GM21737 (cell line): ENCODE results near the gene TIGD7.
A peak's percentile ranks its signal among the peaks of the same experiment; 100 is the strongest.

Source experiments
- ATAC-seq: cut with Tn5 transposase; IDR thresholded peaks from one replicate; pipeline ENCODE4 v1.9.1; 2021; ENCODE audit warnings: mild to moderate bottlenecking, moderate library complexity; ENCODE audit not compliant: unreplicated experiment

Gene TIGD7

GRCh38 chr16:3305109-3306068 lies at the start of gene TIGD7, which contains the start of gene ZNF75A:
Gene TIGD7, minus strand, starts transcription at chr16:3305430. Its CDS starts 4,816 bp downstream, at chr16:3300614.
Gene ZNF75A, plus strand, starts transcription at chr16:3305497. Its CDS starts 2,932 bp downstream, at chr16:3308429.
- ATAC-seq, result peak; percentile 95

- ATAC-seq, result no peak
Measured at GRCh38 chr16:3349175-3349574, 43.9 kb upstream of the TIGD7 start.

GRCh38 chr16:3348547-3349167 lies 43.4 kb upstream of the TIGD7 start:
- no peak for ATAC-seq

- ATAC-seq, result no peak
Measured at GRCh38 chr16:3347586-3347985, 42.4 kb upstream of the TIGD7 start.

GRCh38 chr16:3346041-3346440 lies 40.8 kb upstream of the TIGD7 start:
- no peak for ATAC-seq

GRCh38 chr16:3328643-3329042 lies 23.4 kb upstream of the TIGD7 start:
- no peak for ATAC-seq

- ATAC-seq, result no peak
Measured at GRCh38 chr16:3328104-3328503, 22.9 kb upstream of the TIGD7 start.

- ATAC-seq, result no peak
Measured at GRCh38 chr16:3327514-3327913, 22.3 kb upstream of the TIGD7 start.

GRCh38 chr16:3321816-3322215 lies 16.6 kb upstream of the TIGD7 start:
- ATAC-seq, result no peak

GRCh38 chr16:3317315-3317999 lies 12.2 kb upstream of the TIGD7 start:
- no peak for ATAC-seq

GRCh38 chr16:3311496-3311895 lies 6.3 kb upstream of the TIGD7 start:
- no peak for ATAC-seq

- ATAC-seq, result no peak
Measured at GRCh38 chr16:3306078-3306477, 848 bp upstream of the TIGD7 start.

GRCh38 chr16:3304370-3304769 lies 860 bp downstream of the TIGD7 start:
- ATAC-seq, result no peak

GRCh38 chr16:3295783-3296182 lies 9.4 kb downstream of the TIGD7 start:
- no peak for ATAC-seq

- ATAC-seq, result no peak
Measured at GRCh38 chr16:3295209-3295608, 10.0 kb downstream of the TIGD7 start.

- no peak for ATAC-seq
Measured at GRCh38 chr16:3292604-3293003, 12.6 kb downstream of the TIGD7 start.

- ATAC-seq, result no peak
Measured at GRCh38 chr16:3289998-3290673, 15.1 kb downstream of the TIGD7 start.

- no peak for ATAC-seq
Measured at GRCh38 chr16:3285131-3285530, 20.1 kb downstream of the TIGD7 start.

- ATAC-seq, result no peak
Measured at GRCh38 chr16:3283543-3284447, 21.4 kb downstream of the TIGD7 start.
